ENCODE results near the gene OTULIN.

DNA sequence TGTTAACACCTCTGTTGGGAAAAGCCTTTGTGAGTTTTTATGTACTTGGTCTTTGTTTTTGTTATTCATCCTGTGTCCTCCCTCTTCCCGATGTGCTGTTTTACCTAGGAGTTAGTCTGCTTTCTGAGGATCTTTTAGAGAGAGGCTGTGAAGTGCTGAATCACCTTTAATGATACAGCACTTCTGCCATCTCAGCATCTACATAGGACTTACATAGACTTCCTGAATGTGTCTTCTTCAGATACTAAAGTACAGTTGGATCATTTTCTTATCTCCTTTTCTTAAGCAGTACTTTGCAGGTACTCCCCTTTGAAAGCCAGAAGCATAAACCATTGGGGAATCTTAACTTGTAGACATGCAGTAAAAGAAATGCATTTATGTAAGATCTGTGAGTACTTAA lies 31.5 kb downstream of the OTULIN start:
- TF ChIP-seq, protein P1, sequence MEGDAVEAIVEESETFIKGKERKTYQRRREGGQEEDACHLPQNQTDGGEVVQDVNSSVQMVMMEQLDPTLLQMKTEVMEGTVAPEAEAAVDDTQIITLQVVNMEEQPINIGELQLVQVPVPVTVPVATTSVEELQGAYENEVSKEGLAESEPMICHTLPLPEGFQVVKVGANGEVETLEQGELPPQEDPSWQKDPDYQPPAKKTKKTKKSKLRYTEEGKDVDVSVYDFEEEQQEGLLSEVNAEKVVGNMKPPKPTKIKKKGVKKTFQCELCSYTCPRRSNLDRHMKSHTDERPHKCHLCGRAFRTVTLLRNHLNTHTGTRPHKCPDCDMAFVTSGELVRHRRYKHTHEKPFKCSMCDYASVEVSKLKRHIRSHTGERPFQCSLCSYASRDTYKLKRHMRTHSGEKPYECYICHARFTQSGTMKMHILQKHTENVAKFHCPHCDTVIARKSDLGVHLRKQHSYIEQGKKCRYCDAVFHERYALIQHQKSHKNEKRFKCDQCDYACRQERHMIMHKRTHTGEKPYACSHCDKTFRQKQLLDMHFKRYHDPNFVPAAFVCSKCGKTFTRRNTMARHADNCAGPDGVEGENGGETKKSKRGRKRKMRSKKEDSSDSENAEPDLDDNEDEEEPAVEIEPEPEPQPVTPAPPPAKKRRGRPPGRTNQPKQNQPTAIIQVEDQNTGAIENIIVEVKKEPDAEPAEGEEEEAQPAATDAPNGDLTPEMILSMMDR (IDR thresholded peaks at IDR 0.05; ENCODE audit: borderline replicate concordance, extremely low read depth, low read length, poor library complexity, severe bottlenecking), result no peak
- TF ChIP-seq EZH2 (IDR thresholded peaks at IDR 0.05; ENCODE audit: borderline replicate concordance, low read depth, low read length, severe bottlenecking), result no peak

Measured in DND-41 (cell line).